Activated B cell treated with CpG ODN at 0.5 μM for 24 hours (primary cell): Measurements from ENCODE around the gene KCNN3. TPM values are rescaled to one million over a fixed set of nuclear protein-coding genes. Genes with fewer than 3 reads are reported as not detected.

Experiments
- ATAC-seq: fragments of 200-7000 bp; cut with Tn5 transposase; one replicate; pipeline ENCODE4 v1.10.0; 2021; ENCODE audit warnings: low read depth, mild to moderate bottlenecking, moderate library complexity
- CTCF ChIA-PET: fragments of 350-600 bp; sonication (Branson Sonifier 250); formaldehyde crosslinking; loops from one replicate; lab custom pipeline; 2021; ENCODE audit warnings: antibody characterized with exemption; lab: Charles Lee
- POLR2A ChIA-PET: fragments of 350-600 bp; sonication (Branson Sonifier 250); formaldehyde crosslinking; loops from one replicate; lab custom pipeline; 2021; ENCODE audit warnings: antibody characterized with exemption; lab: Charles Lee
- DNase-seq: peaks from one replicate; pipeline ENCODE4 v3.0.0; 2022
- H3K27ac Mint-ChIP-seq: one replicate; pipeline ENCODE4 v1.8.0; 2020; ENCODE audit warnings: mixed read lengths
- H3K27me3 Mint-ChIP-seq: one replicate; pipeline ENCODE4 v1.8.0; 2021; ENCODE audit warnings: mixed read lengths
- H3K36me3 Mint-ChIP-seq: one replicate; pipeline ENCODE4 v1.8.0; 2021; ENCODE audit warnings: low read depth, mixed read lengths
- H3K4me1 Mint-ChIP-seq: one replicate; pipeline ENCODE4 v1.8.0; 2021; ENCODE audit warnings: mixed read lengths
- H3K4me3 Mint-ChIP-seq: one replicate; pipeline ENCODE4 v1.8.0; 2020; ENCODE audit warnings: mild to moderate bottlenecking, mixed read lengths
- H3K9me3 Mint-ChIP-seq: one replicate; pipeline ENCODE4 v1.8.0; 2020; ENCODE audit warnings: mixed read lengths
- intact Hi-C: fragments of 100-400 bp; cut with micrococcal nuclease; formaldehyde crosslinking; loops from one replicate; pipeline ENCODE4 v1.15.1; 2024
- total RNA-seq: library from RNA; stranded (reverse); gene quantifications from 2 replicates; pipeline ENCODE4 v1.2.3, GENCODE V29; 2022
- TF ChIP-seq, protein P1 (sequence below): fragments of 200-600 bp; IDR thresholded peaks from one replicate; pipeline ENCODE4 v1.8.0; 2022; ENCODE audit warnings: antibody characterized with exemption, mild to moderate bottlenecking

Gene KCNN3
- total RNA-seq, 1 donor from 2014 or later: 1.1 TPM

- peaks cover 34% of the 10 kb centered on the region for H3K27me3 Mint-ChIP-seq
- no peak overlapping the region for H3K4me3 Mint-ChIP-seq
- H3K27ac Mint-ChIP-seq: no peak overlapping the region
- no peaks in the 10 kb centered on the region for H3K4me1 Mint-ChIP-seq
- TF ChIP-seq, protein P1, sequence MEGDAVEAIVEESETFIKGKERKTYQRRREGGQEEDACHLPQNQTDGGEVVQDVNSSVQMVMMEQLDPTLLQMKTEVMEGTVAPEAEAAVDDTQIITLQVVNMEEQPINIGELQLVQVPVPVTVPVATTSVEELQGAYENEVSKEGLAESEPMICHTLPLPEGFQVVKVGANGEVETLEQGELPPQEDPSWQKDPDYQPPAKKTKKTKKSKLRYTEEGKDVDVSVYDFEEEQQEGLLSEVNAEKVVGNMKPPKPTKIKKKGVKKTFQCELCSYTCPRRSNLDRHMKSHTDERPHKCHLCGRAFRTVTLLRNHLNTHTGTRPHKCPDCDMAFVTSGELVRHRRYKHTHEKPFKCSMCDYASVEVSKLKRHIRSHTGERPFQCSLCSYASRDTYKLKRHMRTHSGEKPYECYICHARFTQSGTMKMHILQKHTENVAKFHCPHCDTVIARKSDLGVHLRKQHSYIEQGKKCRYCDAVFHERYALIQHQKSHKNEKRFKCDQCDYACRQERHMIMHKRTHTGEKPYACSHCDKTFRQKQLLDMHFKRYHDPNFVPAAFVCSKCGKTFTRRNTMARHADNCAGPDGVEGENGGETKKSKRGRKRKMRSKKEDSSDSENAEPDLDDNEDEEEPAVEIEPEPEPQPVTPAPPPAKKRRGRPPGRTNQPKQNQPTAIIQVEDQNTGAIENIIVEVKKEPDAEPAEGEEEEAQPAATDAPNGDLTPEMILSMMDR: no peak
- no peaks in the 10 kb centered on the region for H3K36me3 Mint-ChIP-seq
- CTCF ChIA-PET: no interaction called here
- H3K9me3 Mint-ChIP-seq: no peaks in the 10 kb centered on the region
- ATAC-seq (no peak), DNase-seq (no peak)
- POLR2A ChIA-PET: no interaction called here
- intact Hi-C loops: no loop called here
These were observed 209.0 kb downstream of the KCNN3 start for GRCh38 chr1:154661110-154661509.

- CTCF ChIA-PET: no interaction called here
- intact Hi-C loops: no loop called here
- peaks cover 35% of the 10 kb centered on the region for H3K27me3 Mint-ChIP-seq
These were observed 210.1 kb downstream of the KCNN3 start for GRCh38 chr1:154659823-154660592.

GRCh38 chr1:154657556-154657955, 212.5 kb downstream of the KCNN3 start:
- intact Hi-C loops: no loop called here
- ChIA-PET CTCF (no interaction called here), POLR2A (no interaction called here)
- Mint-ChIP-seq H3K27me3 (peaks cover 46% of the 10 kb centered on the region), H3K9me3 (peaks cover 6% of the 10 kb centered on the region), H3K4me1 (no peaks in the 10 kb centered on the region), H3K27ac (no peak overlapping the region), H3K4me3 (no peak overlapping the region), H3K36me3 (no peaks in the 10 kb centered on the region)
- TF ChIP-seq, protein P1: no peak
- no peak for ATAC-seq
- DNase-seq: no peak

More at GRCh38 chr1:154659823-154660592, 210.1 kb downstream of the KCNN3 start:
- TF ChIP-seq, protein P1: no peak
- ATAC-seq (no peak), DNase-seq (no peak)
- H3K36me3 Mint-ChIP-seq: no peaks in the 10 kb centered on the region
- H3K4me3 Mint-ChIP-seq: no peak overlapping the region
- no peak overlapping the region for H3K27ac Mint-ChIP-seq
- peaks cover 2% of the 10 kb centered on the region for H3K9me3 Mint-ChIP-seq
- POLR2A ChIA-PET: no interaction called here
- no peaks in the 10 kb centered on the region for H3K4me1 Mint-ChIP-seq

DNA sequence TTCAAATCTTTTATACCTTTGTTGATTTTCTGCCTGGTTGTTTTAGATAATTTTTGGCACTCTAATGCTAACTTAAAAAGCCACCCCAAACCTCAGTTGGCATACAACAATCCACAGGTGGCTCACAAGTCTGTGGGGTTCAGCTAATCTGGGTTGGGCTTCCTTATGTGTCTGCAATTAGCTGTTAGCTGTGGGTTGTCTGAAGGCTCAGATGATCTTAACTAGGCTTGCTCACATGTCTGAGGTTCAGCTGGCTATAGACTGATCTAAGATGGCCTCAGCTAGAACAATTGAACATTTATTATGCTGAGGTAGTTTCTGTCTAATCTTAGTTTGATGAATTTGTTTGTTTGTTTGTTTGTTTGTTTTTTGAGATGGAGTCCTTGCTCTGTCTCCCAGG, 217.2 kb downstream of the KCNN3 start:
- H3K27ac Mint-ChIP-seq: no peak overlapping the region
- no peak overlapping the region for H3K4me3 Mint-ChIP-seq
- ChIA-PET POLR2A (no interaction called here), CTCF (no interaction called here)
- peaks cover 22% of the 10 kb centered on the region for H3K27me3 Mint-ChIP-seq
- no peaks in the 10 kb centered on the region for H3K36me3 Mint-ChIP-seq
- TF ChIP-seq, protein P1: no peak
- H3K4me1 Mint-ChIP-seq: no peaks in the 10 kb centered on the region
- peaks cover 6% of the 10 kb centered on the region for H3K9me3 Mint-ChIP-seq
- intact Hi-C loops: no loop called here
- ATAC-seq (no peak), DNase-seq (no peak)

Other genes starting within 250 kb of the KCNN3 start
- gene PMVK, start 66.4 kb upstream of the KCNN3 start, total RNA-seq: 24.6 and 26.3 TPM in 2 replicates
- 42.4 and 43.2 TPM in 2 replicates for gene PBXIP1, start 85.8 kb upstream of the KCNN3 start, total RNA-seq
- gene PYGO2, start 91.5 kb upstream of the KCNN3 start, total RNA-seq: 33.1 and 38.1 TPM in 2 replicates
- gene SHC1, start 100.5 kb upstream of the KCNN3 start, total RNA-seq: 59.3 and 60.9 TPM in 2 replicates
- 25.3 and 26.6 TPM in 2 replicates for gene CKS1B, start 104.4 kb upstream of the KCNN3 start, total RNA-seq
- gene FLAD1, start 113.1 kb upstream of the KCNN3 start, total RNA-seq: 64.1 and 69.0 TPM in 2 replicates
- 1.8 and 2.4 TPM in 2 replicates for gene LENEP, start 123.3 kb upstream of the KCNN3 start, total RNA-seq
- gene ZBTB7B, start 132.5 kb upstream of the KCNN3 start, total RNA-seq: 56.2 and 56.6 TPM in 2 replicates
- gene DCST2, start 163.5 kb upstream of the KCNN3 start, total RNA-seq: 1.0 TPM in 1 of 2 replicates, not detected in the other
- not detected in 2 replicates for gene DCST1, start 163.5 kb upstream of the KCNN3 start, total RNA-seq
- 11.3 and 13.7 TPM in 2 replicates for gene ADAM15, start 181.0 kb upstream of the KCNN3 start, total RNA-seq
- gene EFNA4, start 193.5 kb upstream of the KCNN3 start, total RNA-seq: 7.8 and 9.5 TPM in 2 replicates
- 1.2 and 1.7 TPM in 2 replicates for gene EFNA3, start 208.6 kb upstream of the KCNN3 start, total RNA-seq